T-helper 1 cell treated with Interleukin-12 subunit alpha and Interleukin-12 subunit beta and Interleukin-4 antibody, amounts not matched to agents 30 μg/mL and 1 μg/mL, for 36 hours (primary cell): Measurements from ENCODE around the gene MTA3.

Experiments used
- H3K27ac Mint-ChIP-seq: one replicate; pipeline ENCODE4 v1.8.0; 2021; ENCODE audit warnings: mild to moderate bottlenecking, mixed read lengths
- H3K27me3 Mint-ChIP-seq: one replicate; pipeline ENCODE4 v1.8.0; 2021; ENCODE audit warnings: low read depth, mixed read lengths
- H3K36me3 Mint-ChIP-seq: one replicate; pipeline ENCODE4 v1.8.0; 2021; ENCODE audit warnings: low read depth, mixed read lengths
- H3K4me1 Mint-ChIP-seq: one replicate; pipeline ENCODE4 v1.8.0; 2021; ENCODE audit warnings: low read depth, mixed read lengths
- H3K4me3 Mint-ChIP-seq: one replicate; pipeline ENCODE4 v1.8.0; 2021; ENCODE audit warnings: mild to moderate bottlenecking, moderate library complexity, mixed read lengths
- H3K9me3 Mint-ChIP-seq: one replicate; pipeline ENCODE4 v1.8.0; 2021; ENCODE audit warnings: mixed read lengths

The MTA3 gene

DNA sequence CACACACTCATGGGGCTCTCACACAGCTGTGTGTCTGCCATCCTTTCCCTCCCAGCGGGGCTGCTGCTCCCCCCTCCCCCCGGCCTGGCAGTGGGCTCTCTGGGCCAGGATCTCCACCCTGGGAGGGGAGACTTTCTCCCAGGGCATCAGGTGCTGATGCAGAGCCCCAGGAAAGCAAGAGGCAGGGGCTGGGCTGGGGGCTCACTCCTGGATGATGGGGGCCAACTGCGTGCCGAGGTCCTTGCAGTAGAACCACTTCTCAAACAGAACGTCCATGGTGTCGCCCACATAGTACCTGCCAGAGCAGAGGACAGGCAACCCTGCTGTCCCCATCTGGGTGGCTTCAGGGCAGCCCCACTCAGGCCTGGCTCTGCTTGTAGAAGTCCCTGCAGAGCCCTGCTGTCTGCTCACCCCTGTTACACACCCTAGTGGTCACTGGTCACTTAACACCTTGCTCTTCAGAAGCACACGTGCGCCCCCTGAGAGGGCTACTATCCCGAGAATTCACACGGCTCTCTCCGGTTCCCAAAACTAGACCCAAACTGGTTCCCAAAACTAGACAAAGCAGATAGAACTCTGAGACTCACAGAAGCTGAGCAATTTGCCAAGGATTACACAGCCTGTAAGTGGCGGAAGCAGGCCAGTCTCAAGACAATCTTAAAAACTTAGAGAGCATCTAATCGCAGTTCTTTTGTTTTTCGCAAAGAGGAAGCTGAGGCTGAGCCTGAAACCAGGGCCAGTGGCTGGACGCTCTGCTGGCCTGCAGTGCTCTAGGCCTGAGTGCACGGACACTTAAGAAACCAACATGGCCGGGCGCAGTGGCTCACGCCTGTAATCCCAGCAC, 202.1 kb downstream of the MTA3 start:
- Mint-ChIP-seq H3K4me3 (no peak overlapping the region), H3K4me1 (peaks cover 4% of the 10 kb centered on the region), H3K27me3 (no peaks in the 10 kb centered on the region), H3K36me3 (no peaks in the 10 kb centered on the region), H3K27ac (no peak overlapping the region), H3K9me3 (no peaks in the 10 kb centered on the region)

DNA sequence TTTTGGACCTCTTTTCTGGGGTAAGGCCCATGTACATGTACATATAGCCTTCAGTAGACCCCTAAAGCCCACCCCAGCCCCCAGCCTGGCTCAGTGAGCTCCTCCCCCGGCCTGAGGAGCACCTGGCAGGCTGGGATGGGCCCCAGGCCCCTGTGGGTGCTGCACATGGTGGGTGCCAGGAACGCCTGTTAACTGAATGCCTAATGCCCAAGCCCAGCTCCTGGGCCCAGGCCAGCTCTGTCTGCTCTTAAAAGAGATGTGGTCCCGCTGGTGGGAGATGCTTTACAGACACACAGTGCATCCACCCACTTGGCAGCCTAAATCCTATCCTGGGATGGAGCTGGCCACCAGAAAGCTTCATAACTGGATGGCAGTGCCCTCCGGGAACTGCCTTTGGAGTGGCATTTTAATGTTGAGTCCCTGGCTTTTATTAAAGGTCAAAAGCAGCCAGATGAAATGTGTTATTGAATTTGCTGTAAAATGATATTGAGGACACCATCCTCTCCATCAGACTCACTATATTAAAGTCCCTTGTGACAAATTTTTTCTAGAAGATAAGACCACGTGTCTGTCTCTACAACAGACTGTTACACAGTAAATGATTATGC, 203.2 kb downstream of the MTA3 start:
- Mint-ChIP-seq H3K27ac (no peak overlapping the region), H3K9me3 (no peaks in the 10 kb centered on the region), H3K27me3 (no peaks in the 10 kb centered on the region), H3K4me3 (no peak overlapping the region), H3K4me1 (peaks cover 7% of the 10 kb centered on the region), H3K36me3 (no peaks in the 10 kb centered on the region)

DNA sequence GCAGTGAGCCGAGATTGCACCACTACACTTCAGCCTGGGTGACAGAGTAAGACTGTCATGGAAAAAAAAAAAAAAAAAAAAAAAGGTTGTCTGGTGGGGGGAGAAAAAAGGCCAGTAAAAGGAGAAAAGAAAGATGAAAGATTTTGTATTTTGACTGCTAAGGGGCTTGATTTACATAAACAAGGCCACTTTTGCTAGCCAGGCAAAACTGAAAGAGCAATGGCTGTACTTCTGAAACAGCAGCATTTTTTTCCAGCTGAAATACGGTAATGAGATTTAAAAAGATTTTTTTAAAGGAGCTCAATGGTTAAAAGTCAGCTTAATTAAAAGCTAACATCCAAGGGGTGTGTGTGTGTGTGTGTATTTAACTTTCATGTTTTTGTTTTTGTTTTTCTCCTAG, 206.8 kb downstream of the MTA3 start:
- Mint-ChIP-seq H3K4me3 (no peak overlapping the region), H3K27ac (no peak overlapping the region), H3K36me3 (peaks cover 1% of the 10 kb centered on the region), H3K27me3 (no peaks in the 10 kb centered on the region), H3K4me1 (peaks cover 7% of the 10 kb centered on the region), H3K9me3 (peaks cover 8% of the 10 kb centered on the region)

DNA sequence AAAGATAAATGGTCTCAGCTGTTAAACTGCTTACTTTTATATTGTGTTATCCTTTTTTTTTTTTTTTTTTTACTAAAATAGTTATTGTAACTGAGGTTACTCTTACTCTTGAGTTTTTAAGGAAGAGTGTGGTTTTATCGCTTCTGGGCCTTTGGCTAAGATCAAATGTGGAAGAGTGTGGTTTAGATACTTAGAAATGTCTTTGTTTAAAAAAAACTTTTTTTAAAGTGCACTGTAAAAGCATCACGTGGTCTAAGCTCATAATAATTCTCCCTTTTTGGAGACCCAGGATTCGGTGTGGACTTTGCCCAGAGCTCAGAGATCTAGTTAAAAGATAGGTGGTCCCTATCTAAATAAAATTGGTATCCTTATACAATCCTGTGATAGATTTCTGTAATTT, 207.4 kb downstream of the MTA3 start:
- peaks cover 7% of the 10 kb centered on the region for H3K4me1 Mint-ChIP-seq
- H3K27ac Mint-ChIP-seq = no peak overlapping the region
- peaks cover 1% of the 10 kb centered on the region for H3K36me3 Mint-ChIP-seq
- H3K4me3 Mint-ChIP-seq = no peak overlapping the region
- H3K27me3 Mint-ChIP-seq = no peaks in the 10 kb centered on the region
- H3K9me3 Mint-ChIP-seq = peaks cover 8% of the 10 kb centered on the region

DNA sequence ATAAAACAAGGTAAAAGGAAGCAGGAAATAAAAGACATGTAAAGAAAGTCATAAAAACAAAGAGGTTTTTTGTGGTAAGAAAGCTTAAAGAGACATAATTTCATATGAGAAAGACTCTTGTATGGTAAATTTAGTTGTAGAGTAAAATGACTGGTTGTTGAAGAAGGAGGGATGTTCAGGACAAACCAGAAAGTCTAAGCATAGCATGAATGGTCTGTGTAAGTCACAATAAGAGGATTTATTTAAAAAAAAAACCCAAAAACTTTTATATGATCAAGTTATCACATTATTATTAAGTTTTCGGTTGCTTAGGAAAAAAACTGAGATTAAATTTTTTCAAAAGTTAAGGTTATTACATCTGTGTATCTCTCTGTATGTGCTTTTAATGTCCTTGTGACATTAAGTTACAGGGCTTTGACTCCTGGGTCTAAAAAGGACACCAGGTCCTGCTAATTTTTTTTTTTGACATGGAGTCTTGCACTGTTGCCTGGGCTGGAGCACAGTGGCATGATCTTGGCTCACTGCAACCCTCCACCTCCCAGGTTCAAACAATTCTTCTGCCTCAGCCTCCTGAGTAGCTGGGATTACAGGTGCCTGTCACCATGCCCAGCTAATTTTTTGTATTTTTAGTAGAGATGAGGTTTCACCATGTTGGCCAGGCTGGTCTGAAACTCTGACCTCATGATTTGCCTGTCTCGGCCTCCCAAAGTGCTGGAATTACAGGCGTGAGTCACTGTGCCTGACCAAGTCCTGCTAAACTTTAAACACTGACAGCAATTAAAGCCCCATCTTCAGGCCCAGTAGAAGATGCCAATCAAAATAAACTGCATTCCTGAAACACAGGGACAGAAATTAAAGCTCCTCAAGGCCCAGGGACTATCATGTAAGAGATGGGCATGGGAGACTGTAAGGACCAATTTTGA, 209.7 kb downstream of the MTA3 start:
- Mint-ChIP-seq H3K4me1 (peaks cover 7% of the 10 kb centered on the region), H3K27ac (no peak overlapping the region), H3K36me3 (peaks cover 3% of the 10 kb centered on the region), H3K4me3 (no peak overlapping the region), H3K27me3 (no peaks in the 10 kb centered on the region), H3K9me3 (peaks cover 16% of the 10 kb centered on the region)

DNA sequence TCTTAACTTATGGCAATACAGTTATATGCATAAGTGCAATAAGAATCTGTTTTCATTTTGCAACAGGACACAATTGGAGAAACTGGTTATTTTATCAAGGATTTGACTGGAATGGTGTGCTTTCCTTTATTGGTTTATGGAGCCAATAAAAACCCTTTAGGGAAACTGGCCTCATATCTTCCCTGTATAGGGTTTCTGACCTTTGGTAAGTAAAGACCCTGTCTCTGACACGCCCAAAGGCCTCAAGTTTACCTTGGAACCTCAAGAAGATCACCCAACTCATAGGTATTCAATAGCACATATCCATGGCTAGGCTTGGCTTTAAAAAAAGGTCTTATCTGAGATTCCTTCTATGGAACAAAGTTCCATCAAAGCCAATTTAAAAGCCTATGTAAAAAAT, 212.7 kb downstream of the MTA3 start:
- H3K27ac Mint-ChIP-seq = no peak overlapping the region
- no peak overlapping the region for H3K4me3 Mint-ChIP-seq
- H3K27me3 Mint-ChIP-seq = no peaks in the 10 kb centered on the region
- no peaks in the 10 kb centered on the region for H3K4me1 Mint-ChIP-seq
- peaks cover 16% of the 10 kb centered on the region for H3K9me3 Mint-ChIP-seq
- peaks cover 3% of the 10 kb centered on the region for H3K36me3 Mint-ChIP-seq

DNA sequence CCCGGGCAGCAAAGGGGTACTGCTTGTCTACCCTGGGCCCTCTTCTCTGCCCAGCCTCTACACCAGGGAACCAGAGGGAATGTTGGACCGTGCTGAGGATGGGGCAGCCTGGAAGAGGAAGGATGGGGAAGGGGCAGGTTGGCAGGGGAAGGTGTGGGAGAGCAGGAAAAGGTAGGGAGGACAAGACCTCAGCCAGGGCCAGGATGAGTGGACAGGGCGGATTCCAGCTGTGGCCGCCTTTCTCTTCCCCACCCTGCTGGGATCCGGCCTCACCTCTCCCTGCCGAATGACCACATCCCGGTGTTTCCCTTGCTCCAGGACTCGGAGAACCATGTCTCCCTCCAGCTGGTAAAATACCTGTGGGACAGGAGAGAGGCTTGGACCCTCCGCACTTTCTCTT, 215.1 kb downstream of the MTA3 start:
- Mint-ChIP-seq H3K4me3 (no peak overlapping the region), H3K4me1 (no peaks in the 10 kb centered on the region), H3K36me3 (peaks cover 2% of the 10 kb centered on the region), H3K27ac (no peak overlapping the region), H3K9me3 (peaks cover 9% of the 10 kb centered on the region), H3K27me3 (no peaks in the 10 kb centered on the region)

DNA sequence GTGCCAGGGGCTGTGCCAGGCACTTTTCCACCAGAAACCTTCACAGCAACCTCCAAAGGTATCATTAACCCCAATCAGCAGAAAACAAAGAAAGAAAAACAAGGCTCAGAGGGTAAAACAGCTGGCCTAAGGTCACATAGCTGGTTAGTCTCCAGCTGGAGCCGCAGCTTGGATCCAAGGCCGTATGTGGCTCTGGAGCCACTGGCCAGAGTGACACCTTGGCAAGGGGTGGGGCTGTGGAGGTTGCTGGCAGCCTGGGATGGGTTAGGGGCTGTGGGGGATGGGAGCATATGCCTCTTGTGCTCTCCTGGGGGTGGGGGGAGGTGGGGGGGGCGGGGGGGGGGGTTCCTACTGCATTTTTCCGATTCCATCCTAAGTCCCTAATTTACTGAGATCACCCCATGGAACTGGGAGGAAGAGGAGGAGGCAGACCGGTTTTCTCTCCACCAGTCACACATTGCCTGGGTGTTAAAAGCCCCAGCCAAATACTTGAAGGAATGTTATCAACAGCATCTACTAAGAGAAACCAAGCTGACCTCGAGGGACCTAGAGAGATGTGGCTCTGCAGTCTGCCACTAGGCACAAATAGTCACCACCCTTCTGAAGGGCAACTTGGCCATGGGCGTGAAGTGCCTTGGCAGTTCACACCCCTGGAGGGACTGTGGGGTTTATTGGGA, 215.9 kb downstream of the MTA3 start:
- Mint-ChIP-seq H3K4me1 (no peaks in the 10 kb centered on the region), H3K27me3 (no peaks in the 10 kb centered on the region)

DNA sequence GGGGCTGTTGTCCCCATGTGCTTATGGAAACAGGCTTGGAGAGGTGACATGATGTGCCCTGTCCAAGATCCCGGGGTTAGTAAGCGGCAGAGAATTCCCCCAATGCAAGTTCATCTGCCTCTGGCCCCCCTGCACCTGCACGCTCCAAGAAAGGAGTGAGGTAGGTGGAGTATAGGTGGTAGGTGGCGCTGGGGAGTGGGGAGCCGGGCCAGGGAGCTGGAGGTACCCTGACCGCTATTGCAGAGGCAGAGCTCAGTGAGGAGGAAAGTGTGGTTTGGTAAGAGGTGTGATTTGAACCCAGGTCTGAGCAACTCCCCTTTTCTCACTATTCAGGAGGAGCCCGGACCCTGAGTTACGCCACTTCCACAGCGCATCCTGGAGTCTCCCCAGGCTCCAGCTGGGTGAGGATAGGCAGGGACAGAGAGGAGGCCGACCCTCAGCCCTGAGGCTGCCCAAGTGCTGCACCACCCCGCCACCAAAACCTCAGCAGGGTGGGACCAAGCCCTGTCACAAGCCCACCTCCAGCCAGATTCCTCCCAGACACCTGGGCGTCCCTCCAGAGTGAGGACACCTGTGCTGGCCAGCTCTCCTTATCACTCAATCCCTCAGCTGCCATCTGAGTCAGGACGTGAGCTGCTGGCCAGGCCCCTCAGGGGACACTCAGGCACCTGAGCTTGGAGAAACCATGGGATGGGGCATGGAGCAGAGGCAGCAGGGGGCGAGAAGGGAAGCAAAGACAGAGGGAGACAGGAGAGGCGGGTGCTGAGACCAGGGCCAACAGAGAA, 218.3 kb downstream of the MTA3 start:
- no peak overlapping the region for H3K27ac Mint-ChIP-seq
- peaks cover 7% of the 10 kb centered on the region for H3K9me3 Mint-ChIP-seq
- no peaks in the 10 kb centered on the region for H3K4me1 Mint-ChIP-seq
- peaks cover 5% of the 10 kb centered on the region for H3K36me3 Mint-ChIP-seq
- peaks cover 17% of the 10 kb centered on the region for H3K27me3 Mint-ChIP-seq
- no peak overlapping the region for H3K4me3 Mint-ChIP-seq

More for the DNA sequence above, 215.9 kb downstream of the MTA3 start:
- Mint-ChIP-seq H3K36me3 (peaks cover 2% of the 10 kb centered on the region), H3K27ac (no peak overlapping the region), H3K4me3 (no peak overlapping the region), H3K9me3 (peaks cover 9% of the 10 kb centered on the region)

DNA sequence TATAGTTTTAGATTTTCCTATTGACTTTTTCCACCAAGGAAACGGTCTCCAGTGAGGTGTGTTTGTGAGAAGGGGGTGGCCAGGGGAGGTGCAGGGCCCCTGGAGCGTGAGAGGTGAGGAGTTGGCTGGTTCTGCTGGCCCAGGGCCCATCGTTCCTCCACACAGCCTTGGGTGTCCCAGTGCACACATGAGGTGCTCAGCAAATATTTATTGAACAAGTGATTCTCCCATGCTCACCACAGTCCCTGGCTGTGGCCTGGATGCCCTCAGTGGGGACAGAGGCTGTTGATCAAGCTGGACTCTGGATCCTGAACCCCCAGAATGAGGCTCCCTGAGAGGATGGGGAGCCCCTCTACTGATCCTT, 219.0 kb downstream of the MTA3 start:
- no peak overlapping the region for H3K4me3 Mint-ChIP-seq

DNA sequence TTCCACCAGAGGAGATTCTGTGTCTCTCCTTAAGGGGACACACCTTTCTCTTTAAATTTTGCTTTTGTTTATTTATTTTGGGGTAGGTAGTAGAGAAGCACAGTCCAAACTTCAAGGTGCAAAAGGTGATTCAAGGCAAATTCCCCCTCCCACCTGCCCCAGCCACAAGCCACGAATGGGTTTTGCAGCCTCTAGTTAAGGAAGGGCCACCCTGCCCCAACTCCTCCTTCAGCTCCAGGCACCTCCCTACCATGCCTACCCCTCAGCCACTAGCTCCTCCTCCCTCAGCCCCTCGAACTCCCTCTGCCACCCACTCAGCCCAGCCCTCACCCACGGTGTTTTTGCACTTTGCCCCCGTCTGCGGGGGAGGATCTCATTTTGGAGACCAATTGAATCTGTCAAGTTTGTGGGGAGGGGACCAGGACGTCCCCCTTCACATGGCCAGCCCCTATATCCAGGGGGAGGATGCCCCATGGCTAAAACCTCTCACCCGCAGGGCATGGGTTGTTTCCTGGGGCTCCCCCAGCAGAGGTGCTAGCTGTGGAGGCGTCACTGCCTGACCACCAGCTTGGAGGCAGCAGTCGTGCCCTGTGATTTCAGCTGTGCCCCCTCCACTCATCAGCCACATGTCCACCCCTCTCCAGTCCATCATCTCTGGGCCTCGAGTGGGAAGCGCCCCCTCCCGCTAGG, 219.5 kb downstream of the MTA3 start:
- Mint-ChIP-seq H3K36me3 (peaks cover 3% of the 10 kb centered on the region), H3K9me3 (no peaks in the 10 kb centered on the region), H3K27ac (no peak overlapping the region), H3K4me3 (no peak overlapping the region), H3K4me1 (peaks cover 2% of the 10 kb centered on the region), H3K27me3 (peaks cover 22% of the 10 kb centered on the region)

More for the DNA sequence above, 219.0 kb downstream of the MTA3 start:
- Mint-ChIP-seq H3K4me1 (peaks cover 2% of the 10 kb centered on the region), H3K27me3 (peaks cover 22% of the 10 kb centered on the region), H3K9me3 (peaks cover under 1% of the 10 kb centered on the region), H3K36me3 (peaks cover 3% of the 10 kb centered on the region), H3K27ac (no peak overlapping the region)

DNA sequence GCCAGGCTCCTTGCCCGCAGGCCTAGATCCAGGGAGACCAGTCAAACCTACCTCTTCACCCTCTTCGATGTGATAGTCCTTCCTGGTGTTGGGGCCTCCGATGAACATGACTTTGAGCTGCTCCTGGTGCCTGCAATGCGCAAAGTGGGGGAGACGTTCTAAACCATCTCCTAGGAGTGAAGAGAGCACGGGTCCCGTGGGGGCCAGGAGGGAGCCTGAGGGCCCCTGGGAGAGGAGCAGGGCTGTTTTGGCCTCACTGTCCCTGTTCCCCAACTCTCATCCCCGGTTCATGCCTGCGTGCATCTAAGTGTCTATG, 220.0 kb downstream of the MTA3 start:
- Mint-ChIP-seq H3K4me3 (no peak overlapping the region), H3K27me3 (peaks cover 26% of the 10 kb centered on the region), H3K27ac (no peak overlapping the region), H3K36me3 (peaks cover 3% of the 10 kb centered on the region), H3K4me1 (peaks cover 5% of the 10 kb centered on the region), H3K9me3 (no peaks in the 10 kb centered on the region)

DNA sequence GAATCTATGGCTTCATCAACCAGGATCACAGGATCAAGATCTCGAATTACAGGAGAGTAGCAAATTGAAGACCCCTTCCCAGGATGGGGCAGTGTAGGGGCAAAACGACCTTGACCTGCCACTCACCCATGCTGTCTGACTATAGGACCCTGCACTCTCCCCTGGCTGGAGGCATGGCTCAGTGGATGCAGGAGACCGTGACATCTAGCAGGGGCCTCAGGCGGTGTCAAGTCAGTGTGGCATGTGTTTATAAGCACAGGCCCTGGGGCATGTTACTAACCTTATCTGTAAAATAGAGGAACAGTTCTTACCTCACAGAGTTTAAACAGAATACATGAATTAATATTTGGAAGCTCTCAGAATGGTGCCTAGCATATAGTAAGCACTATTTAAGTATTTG, 220.4 kb downstream of the MTA3 start:
- Mint-ChIP-seq H3K9me3 (no peaks in the 10 kb centered on the region), H3K4me3 (no peak overlapping the region), H3K4me1 (peaks cover 9% of the 10 kb centered on the region), H3K27me3 (peaks cover 30% of the 10 kb centered on the region), H3K36me3 (peaks cover 3% of the 10 kb centered on the region), H3K27ac (no peak overlapping the region)
